MV-4-11 (cell line): Measurements from ENCODE around the gene GP1BB.

Source experiments
- DNase-seq: peaks from one replicate; lab custom pipeline; 2025; lab: John Stamatoyannopoulos, UW

The GP1BB gene

DNA sequence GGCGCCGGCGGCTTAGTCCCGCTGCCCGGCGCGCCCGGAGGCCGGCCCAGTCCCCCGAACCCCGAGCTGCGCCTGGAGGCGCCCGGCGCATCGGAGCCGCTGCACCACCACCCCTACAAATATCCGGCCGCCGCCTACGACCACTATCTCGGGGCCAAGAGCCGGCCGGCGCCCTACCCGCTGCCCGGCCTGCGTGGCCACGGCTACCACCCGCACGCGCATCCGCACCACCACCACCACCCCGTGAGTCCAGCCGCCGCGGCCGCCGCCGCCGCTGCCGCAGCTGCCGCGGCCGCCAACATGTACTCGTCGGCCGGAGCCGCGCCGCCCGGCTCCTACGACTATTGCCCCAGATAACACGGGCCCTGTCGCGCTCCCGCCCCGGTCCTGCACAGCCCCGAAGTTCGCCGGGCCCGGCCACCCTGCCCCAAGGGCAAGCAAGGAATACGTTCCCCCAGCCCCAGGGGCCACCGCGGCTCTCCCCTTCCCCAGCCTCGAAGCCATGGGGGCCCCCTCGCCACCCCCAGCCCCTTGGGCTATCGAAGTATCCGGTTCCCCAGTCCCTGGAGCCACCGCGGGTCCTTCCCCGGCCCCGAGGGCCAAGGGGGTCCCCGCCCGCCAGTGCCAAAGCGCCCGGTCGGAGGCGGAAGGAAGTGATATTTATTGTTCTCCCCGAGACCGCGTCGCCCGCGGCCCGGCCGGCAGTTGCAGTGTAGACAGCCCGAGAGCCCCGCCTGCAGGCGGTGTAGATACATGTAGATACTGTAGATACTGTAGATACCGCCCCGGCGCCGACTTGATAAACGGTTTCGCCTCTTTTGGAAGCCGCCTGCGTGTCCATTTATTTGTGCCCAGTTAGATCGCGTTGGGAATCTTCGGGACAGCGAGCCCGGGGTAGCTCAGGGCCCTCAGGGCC is 43.4 kb downstream of the GP1BB start:
- peak; percentile 88 for DNase-seq

DNA sequence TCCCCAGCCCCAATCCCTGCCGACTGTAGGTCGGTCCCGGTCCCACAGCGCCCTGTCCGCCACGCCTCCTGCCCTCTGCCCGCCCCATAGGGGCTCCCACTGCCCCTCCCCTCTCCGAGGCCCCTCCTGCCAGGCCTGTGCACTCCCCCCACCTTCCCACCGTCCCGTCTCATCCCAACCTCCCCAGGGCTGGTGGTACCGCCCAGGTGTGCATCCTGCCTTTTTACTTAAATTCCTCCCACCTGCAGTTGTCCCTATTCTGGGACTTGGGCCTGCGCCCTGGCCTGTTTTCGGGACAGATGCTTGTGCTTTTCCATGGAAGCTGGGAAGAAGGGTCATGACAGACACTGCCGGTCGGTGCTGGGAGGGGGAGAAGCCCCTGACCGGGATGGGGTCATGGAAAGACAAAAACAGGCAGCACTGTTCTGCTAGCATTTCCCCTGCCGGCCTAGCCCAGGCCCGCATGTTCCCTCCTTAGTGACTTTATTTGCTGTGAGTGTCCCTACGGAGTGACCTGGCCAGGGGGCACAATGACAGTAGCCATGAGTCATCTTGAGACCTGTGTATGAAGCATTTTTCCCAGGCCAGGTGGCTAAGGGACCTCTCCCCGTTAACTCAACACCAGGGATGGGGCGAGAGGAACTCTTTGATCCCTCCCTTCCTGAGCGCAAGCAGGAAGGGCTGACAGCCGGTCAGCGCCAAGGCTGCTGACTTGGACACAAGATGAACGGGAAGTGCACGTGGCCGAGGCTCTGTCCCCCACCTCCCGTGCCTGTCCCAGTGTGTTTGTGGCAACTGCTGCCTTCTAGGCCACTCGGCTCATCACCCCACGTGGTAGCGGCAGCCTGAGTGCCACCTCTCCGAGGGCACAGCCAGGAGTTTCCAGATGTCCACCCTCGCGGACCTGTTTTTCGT is 44.3 kb downstream of the GP1BB start:
- DNase-seq, result no peak

- DNase-seq, result no peak
Measured at GRCh38 chr22:19769393-19769715, 46.0 kb downstream of the GP1BB start.

DNA sequence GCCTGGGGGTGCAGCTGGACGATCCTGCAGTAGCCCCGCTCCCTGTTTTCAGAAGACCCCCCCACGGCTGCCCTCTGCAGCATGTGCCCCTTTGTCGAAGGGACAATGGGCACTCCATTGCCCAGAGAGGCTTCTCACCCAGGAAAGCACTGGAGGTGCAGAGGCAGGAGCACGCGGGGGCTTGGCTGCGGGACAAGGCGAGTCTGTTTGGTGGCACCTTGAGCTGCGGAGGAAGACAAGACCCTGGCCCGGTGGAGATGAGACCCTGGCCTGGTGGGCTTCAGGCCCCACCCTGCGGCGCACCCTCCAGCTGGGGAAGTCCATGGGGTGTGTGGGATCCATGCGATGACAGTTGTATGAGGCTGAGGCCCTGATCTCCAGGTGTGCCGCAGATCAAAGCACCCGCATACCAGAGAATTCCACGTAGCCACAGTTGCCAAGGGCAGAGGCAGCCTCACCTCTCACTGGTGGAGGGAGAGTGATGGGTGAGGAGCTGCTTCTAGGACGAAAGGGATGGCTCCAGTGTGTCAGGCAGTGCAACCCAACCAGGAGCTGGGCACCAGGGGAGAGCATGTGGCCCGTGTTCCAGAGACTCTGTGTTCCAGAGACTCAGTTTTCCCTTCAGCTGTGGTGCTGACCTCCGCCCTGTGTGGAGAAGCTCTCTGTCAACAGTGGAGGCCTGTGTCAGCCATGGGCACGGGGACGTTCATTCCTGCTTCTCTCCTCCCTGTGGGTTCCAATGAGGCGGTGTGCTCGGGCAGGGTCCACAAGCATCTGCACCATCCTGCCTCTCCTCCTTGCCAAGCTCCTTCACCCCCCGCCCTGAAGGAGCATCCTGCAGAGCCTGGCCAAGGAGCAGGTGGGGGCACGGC is 47.2 kb downstream of the GP1BB start:
- DNase-seq, result no peak

DNA sequence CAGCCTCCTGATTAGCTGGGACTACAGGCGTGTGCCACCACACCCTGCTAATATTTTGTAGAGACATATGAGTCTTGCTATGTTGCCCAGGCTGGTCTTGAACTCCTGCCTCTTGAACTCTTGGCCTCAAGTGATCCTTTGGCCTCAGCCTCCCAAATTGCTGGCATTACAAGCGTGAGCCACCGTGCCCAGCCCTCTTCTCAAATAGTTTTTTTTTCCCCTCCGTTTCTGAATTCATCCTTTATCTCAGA is 49.0 kb downstream of the GP1BB start:
- no peak for DNase-seq

DNA sequence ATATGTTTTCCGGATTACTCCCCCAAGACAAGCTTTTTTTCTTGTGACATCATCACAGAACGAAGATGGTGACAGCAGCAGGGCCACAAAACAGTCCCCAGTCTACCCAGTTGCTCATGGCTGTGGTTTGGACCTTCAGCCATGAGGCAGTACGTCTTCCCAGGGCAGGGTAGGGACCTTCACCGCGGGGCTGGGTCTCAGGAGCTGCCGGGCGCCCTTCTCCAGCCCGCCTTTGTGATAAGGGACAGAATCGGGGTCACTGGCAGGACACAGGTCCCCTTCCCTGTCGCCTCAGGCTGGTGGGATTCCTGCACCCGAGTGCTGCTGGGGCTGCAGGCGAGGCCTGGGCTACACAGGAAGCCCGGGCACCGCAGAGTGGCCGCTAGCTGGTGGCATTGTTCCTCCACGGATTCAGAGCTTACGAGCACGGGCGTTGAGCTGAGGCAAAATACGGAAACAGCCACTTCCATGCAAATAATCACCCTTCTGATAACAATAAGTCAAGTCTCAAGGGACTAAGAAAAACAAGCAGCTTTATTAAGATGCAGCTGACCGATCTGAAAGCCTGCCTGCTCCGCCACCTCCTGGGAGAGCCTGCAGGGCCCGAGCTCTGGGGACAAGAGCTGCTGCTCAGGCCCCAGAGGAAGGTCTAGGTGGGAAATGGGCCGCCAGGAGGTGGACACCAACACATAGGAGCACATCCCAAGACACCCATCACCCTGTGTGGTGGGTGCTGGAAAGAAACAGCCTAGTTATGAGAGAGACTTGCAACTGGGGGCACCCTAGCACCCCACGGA is 49.5 kb downstream of the GP1BB start:
- DNase-seq, result peak; percentile 61

GRCh38 chr22:19773470-19774040 is 50.2 kb downstream of the GP1BB start:
- DNase-seq, result no peak
